GM23338 (cell line): ENCODE results near the gene SH3RF2. TPM values are rescaled to one million over a fixed set of nuclear protein-coding genes. Genes with fewer than 3 reads are reported as not detected.
"Not testable (repeated sequence)": the region's sequence is repeated elsewhere in the genome, so short reads cannot be mapped to it uniquely, and the experiment has no call there.

Experiments used
- ATAC-seq: fragments of 200-7000 bp; cut with Tn5 transposase; 3 replicates; pipeline ENCODE4 v1.9.1; 2020
- DNase-seq: peaks from one replicate; pipeline ENCODE4 v3.0.0-alpha.2; 2015; ENCODE audit warnings: low spot score
- H2AFZ ChIP-seq: fragments of 200-600 bp; sonication (generic); 2 replicates; pipeline ENCODE4 v1.8.0; 2016; ENCODE audit warnings: antibody characterized with exemption, mild to moderate bottlenecking, moderate library complexity
- H3F3A ChIP-seq: fragments of 200-600 bp; sonication (generic); replicated peaks from 2 replicates; pipeline ENCODE4 v1.8.0; 2017; ENCODE audit warnings: antibody characterized with exemption, mixed run types, low read depth
- H3K27ac ChIP-seq: fragments of 200-600 bp; sonication (generic); 2 replicates; pipeline ENCODE4 v1.6.1; 2016; ENCODE audit warnings: low read depth
- H3K27me3 ChIP-seq: fragments of 200-600 bp; sonication (generic); 2 replicates; pipeline ENCODE4 v1.8.0; 2016; ENCODE audit warnings: mild to moderate bottlenecking, mixed run types, moderate library complexity; ENCODE audit not compliant: insufficient read depth
- H3K36me3 ChIP-seq: fragments of 200-600 bp; sonication (generic); 2 replicates; pipeline ENCODE4 v1.8.0; 2016; ENCODE audit warnings: mild to moderate bottlenecking; ENCODE audit not compliant: insufficient read depth
- H3K4me1 ChIP-seq: fragments of 200-600 bp; sonication (generic); 2 replicates; pipeline ENCODE4 v1.8.0; 2016; ENCODE audit warnings: mild to moderate bottlenecking, moderate library complexity; ENCODE audit not compliant: insufficient read depth
- H3K4me2 ChIP-seq: fragments of 200-600 bp; sonication (generic); 2 replicates; pipeline ENCODE4 v1.7.1; 2017; ENCODE audit warnings: mixed run types
- H3K4me3 ChIP-seq: fragments of 200-600 bp; sonication (generic); 2 replicates; pipeline ENCODE4 v1.6.1; 2016; ENCODE audit warnings: mixed run types
- H3K79me2 ChIP-seq: fragments of 200-600 bp; sonication (generic); replicated peaks from 2 replicates; pipeline ENCODE4 v1.8.0; 2017; ENCODE audit warnings: mild to moderate bottlenecking; ENCODE audit not compliant: insufficient read depth
- H3K9me2 ChIP-seq: fragments of 200-600 bp; sonication (generic); 2 replicates; pipeline ENCODE4 v1.8.0; 2017; ENCODE audit not compliant: insufficient read depth
- H4K20me1 ChIP-seq: fragments of 200-600 bp; sonication (generic); replicated peaks from 2 replicates; pipeline ENCODE4 v1.8.0; 2017; ENCODE audit warnings: mild to moderate bottlenecking; ENCODE audit not compliant: insufficient read depth
- H3K27ac Mint-ChIP-seq: 2 replicates; pipeline ENCODE4 v1.8.0; 2020; ENCODE audit warnings: inconsistent platforms, mild to moderate bottlenecking, moderate library complexity, mixed read lengths
- H3K27me3 Mint-ChIP-seq: 3 replicates; pipeline ENCODE4 v1.8.0; 2022; ENCODE audit warnings: low read depth, mild to moderate bottlenecking, moderate library complexity, mixed read lengths, inconsistent platforms; ENCODE audit not compliant: insufficient read depth, poor library complexity
- H3K36me3 Mint-ChIP-seq: 3 replicates; pipeline ENCODE4 v1.8.0; 2021; ENCODE audit warnings: low read depth, mild to moderate bottlenecking, inconsistent platforms, moderate library complexity, mixed read lengths
- H3K4me1 Mint-ChIP-seq: 3 replicates; pipeline ENCODE4 v1.8.0; 2020; ENCODE audit warnings: mild to moderate bottlenecking, inconsistent platforms, mixed read lengths
- H3K4me3 Mint-ChIP-seq: 3 replicates; pipeline ENCODE4 v1.8.0; 2021; ENCODE audit warnings: moderate library complexity, mild to moderate bottlenecking, inconsistent platforms, mixed read lengths
- H3K9me3 Mint-ChIP-seq: 3 replicates; pipeline ENCODE4 v1.8.0; 2020; ENCODE audit warnings: moderate library complexity, mild to moderate bottlenecking, inconsistent platforms, mixed read lengths
- CREB1 ChIP-seq: fragments of 250-450 bp; sonication (Bioruptor Pico); IDR thresholded peaks from 2 replicates; pipeline ENCODE4 v1.5.0; 2020; ENCODE audit warnings: low read depth, mild to moderate bottlenecking, moderate library complexity
- CTCF ChIP-seq, 2 experiments: fragments of 200-600 bp in 1 of 2; sonication (generic) in 1 of 2; conservative IDR thresholded peaks; 2 replicates each; pipeline versions ENCODE4 v1.5.1 to v1.6.1; 2016 to 2017; ENCODE audit warnings: antibody characterized with exemption in 2 of 2, low read depth in 2 of 2, mild to moderate bottlenecking in 2 of 2, moderate library complexity in 1 of 2
- EZH2phosphoT487 ChIP-seq: fragments of 200-600 bp; sonication (generic); IDR thresholded peaks from one replicate; pipeline ENCODE4 v1.8.1; 2018; ENCODE audit warnings: antibody characterized with exemption; ENCODE audit not compliant: unreplicated experiment
- NANOG ChIP-seq: IDR thresholded peaks from 2 replicates; pipeline ENCODE4 v1.6.1; 2016; ENCODE audit warnings: antibody characterized with exemption, borderline replicate concordance
- POLR2AphosphoS5 ChIP-seq: IDR thresholded peaks from 2 replicates; pipeline ENCODE4 v1.6.1; 2016; ENCODE audit warnings: antibody characterized with exemption, low read depth
- STAT1 ChIP-seq: IDR thresholded peaks from one replicate; pipeline ENCODE4 v1.6.1; 2016; ENCODE audit warnings: antibody characterized with exemption; ENCODE audit not compliant: unreplicated experiment
- ZNF331 ChIP-seq: fragments of 250-450 bp; sonication (Bioruptor Pico); IDR thresholded peaks from 2 replicates; pipeline ENCODE4 v1.5.0; 2020; ENCODE audit warnings: low read depth, mild to moderate bottlenecking, moderate library complexity
- polyA plus RNA-seq: library from polyadenylated mRNA; unstranded; fragments of >200 nt; fragmentation: Nextera tagmentation; extraction: Ambion mirVana; gene quantifications from 2 replicates; pipeline ENCODE4 v1.2.1, GENCODE V29; 2016
- total RNA-seq: library from RNA; depleted of rRNA; stranded (reverse); fragments of >200 nt; shearing (Covaris generic); gene quantifications from 2 replicates; pipeline ENCODE4 v1.2.3, GENCODE V29; 2014
- TF ChIP-seq, protein P1 (sequence below): fragments of 250-450 bp; sonication (Bioruptor Pico); IDR thresholded peaks from 2 replicates; pipeline ENCODE4 v1.5.0; 2020; ENCODE audit warnings: mild to moderate bottlenecking, moderate library complexity

SH3RF2 gene
- total and polyA plus RNA-seq, 2 experiments from 2014 or later: 1.7 to 2.4 TPM

DNA sequence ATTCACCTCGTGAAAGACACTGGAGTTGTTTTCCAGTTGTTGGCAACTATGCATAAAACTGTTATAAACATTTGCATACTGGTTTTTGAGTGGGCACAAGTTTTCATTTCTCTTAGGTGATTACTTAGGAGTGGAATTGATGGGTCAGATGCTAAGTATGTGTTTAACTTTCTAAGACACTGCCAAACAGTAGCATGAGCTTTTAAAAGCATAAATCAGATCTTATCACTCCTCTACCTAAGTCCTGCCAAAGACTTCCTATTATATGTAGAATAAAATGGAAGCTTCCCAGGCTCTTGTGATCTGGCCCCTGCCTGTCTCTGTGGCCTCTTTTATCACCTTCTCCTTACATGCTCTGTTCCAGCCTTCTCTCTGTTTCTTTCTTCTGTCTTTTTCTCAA, 72.6 kb downstream of the SH3RF2 start (continued):
- TF ChIP-seq, protein P1, sequence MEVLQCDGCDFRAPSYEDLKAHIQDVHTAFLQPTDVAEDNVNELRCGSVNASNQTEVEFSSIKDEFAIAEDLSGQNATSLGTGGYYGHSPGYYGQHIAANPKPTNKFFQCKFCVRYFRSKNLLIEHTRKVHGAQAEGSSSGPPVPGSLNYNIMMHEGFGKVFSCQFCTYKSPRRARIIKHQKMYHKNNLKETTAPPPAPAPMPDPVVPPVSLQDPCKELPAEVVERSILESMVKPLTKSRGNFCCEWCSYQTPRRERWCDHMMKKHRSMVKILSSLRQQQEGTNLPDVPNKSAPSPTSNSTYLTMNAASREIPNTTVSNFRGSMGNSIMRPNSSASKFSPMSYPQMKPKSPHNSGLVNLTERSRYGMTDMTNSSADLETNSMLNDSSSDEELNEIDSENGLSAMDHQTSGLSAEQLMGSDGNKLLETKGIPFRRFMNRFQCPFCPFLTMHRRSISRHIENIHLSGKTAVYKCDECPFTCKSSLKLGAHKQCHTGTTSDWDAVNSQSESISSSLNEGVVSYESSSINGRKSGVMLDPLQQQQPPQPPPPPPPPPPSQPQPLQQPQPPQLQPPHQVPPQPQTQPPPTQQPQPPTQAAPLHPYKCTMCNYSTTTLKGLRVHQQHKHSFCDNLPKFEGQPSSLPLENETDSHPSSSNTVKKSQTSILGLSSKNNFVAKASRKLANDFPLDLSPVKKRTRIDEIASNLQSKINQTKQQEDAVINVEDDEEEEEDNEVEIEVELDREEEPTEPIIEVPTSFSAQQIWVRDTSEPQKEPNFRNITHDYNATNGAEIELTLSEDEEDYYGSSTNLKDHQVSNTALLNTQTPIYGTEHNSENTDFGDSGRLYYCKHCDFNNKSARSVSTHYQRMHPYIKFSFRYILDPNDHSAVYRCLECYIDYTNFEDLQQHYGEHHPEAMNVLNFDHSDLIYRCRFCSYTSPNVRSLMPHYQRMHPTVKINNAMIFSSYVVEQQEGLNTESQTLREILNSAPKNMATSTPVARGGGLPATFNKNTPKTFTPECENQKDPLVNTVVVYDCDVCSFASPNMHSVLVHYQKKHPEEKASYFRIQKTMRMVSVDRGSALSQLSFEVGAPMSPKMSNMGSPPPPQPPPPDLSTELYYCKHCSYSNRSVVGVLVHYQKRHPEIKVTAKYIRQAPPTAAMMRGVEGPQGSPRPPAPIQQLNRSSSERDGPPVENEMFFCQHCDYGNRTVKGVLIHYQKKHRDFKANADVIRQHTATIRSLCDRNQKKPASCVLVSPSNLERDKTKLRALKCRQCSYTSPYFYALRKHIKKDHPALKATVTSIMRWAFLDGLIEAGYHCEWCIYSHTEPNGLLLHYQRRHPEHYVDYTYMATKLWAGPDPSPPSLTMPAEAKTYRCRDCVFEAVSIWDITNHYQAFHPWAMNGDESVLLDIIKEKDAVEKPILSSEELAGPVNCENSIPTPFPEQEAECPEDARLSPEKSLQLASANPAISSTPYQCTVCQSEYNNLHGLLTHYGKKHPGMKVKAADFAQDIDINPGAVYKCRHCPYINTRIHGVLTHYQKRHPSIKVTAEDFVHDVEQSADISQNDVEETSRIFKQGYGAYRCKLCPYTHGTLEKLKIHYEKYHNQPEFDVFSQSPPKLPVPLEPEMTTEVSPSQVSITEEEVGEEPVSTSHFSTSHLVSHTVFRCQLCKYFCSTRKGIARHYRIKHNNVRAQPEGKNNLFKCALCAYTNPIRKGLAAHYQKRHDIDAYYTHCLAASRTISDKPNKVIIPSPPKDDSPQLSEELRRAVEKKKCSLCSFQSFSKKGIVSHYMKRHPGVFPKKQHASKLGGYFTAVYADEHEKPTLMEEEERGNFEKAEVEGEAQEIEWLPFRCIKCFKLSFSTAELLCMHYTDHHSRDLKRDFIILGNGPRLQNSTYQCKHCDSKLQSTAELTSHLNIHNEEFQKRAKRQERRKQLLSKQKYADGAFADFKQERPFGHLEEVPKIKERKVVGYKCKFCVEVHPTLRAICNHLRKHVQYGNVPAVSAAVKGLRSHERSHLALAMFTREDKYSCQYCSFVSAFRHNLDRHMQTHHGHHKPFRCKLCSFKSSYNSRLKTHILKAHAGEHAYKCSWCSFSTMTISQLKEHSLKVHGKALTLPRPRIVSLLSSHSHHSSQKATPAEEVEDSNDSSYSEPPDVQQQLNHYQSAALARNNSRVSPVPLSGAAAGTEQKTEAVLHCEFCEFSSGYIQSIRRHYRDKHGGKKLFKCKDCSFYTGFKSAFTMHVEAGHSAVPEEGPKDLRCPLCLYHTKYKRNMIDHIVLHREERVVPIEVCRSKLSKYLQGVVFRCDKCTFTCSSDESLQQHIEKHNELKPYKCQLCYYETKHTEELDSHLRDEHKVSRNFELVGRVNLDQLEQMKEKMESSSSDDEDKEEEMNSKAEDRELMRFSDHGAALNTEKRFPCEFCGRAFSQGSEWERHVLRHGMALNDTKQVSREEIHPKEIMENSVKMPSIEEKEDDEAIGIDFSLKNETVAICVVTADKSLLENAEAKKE (CRISPR knock-in tag): no peak
- TF ChIP-seq POLR2AphosphoS5 (no peak), NANOG (no peak), ZNF331 (CRISPR knock-in tag) (no peak), CREB1 (CRISPR knock-in tag) (no peak)

DNA sequence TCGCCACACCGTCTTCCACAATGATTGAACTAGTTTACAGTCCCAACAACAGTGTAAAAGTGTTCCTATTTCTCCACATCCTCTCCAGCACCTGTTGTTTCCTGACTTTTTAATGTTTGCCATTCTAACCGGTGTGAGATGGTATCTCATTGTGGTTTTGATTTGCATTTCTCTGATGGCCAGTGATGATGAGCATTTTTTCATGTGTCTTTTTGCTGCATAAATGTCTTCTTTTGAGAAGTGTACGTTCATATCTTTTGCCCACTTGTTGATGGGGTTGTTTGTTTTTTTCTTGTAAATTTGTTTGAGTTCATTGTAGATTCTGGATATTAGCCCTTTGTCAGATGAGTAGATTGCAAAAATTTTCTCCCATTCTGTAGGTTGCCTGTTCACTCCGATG, 74.1 kb downstream of the SH3RF2 start:
- not testable (repeated sequence) for DNase-seq, H3K4me2 ChIP-seq, H2AFZ ChIP-seq, H3K36me3 ChIP-seq, H3K27me3 ChIP-seq, H3K27me3 Mint-ChIP-seq, H3K27ac Mint-ChIP-seq, H3K4me1 ChIP-seq, H4K20me1 ChIP-seq, ATAC-seq, H3K4me3 Mint-ChIP-seq, H3K27ac ChIP-seq, H3K9me3 Mint-ChIP-seq, H3F3A ChIP-seq, H3K4me3 ChIP-seq, H3K36me3 Mint-ChIP-seq, H3K79me2 ChIP-seq, H3K4me1 Mint-ChIP-seq
- peaks cover 11% of the 10 kb centered on the region; the same call in 1 of the 2 replicates for H3K9me2 ChIP-seq

GRCh38 chr5:146013761-146014160, 77.4 kb downstream of the SH3RF2 start:
- Histone ChIP-seq H3K4me2 (no peak overlapping the region), H4K20me1 (no peaks in the 10 kb centered on the region), H3K4me1 (no peaks in the 10 kb centered on the region), H2AFZ (no peak overlapping the region), H3K4me3 (no peak overlapping the region), H3F3A (no peaks in the 10 kb centered on the region), H3K27ac (no peak overlapping the region), H3K27me3 (no peaks in the 10 kb centered on the region), H3K79me2 (no peaks in the 10 kb centered on the region), H3K36me3 (no peaks in the 10 kb centered on the region), H3K9me2 (peaks cover 19% of the 10 kb centered on the region)
- Mint-ChIP-seq H3K4me3 (no peak overlapping the region), H3K36me3 (no peaks in the 10 kb centered on the region), H3K27ac (no peak overlapping the region), H3K4me1 (no peaks in the 10 kb centered on the region), H3K27me3 (no peaks in the 10 kb centered on the region), H3K9me3 (peaks cover 10% of the 10 kb centered on the region; the same call in 2 of the 3 replicates)
- TF ChIP-seq STAT1: no peak
- no peak for TF ChIP-seq POLR2AphosphoS5
- no peak for TF ChIP-seq CTCF (conservative IDR thresholded peaks at IDR 0.05; ENCODE audit: low read depth in 2 of 2)
- TF ChIP-seq EZH2phosphoT487: no peak
- no peak for DNase-seq
- no peak for ATAC-seq
